BLaER1 treated with 17β-estradiol and CSF1 and Interleukin-3, amounts not matched to agents 10 nM and 100 nM (cell line): ENCODE results near the gene USP44.

Experiments used
- H3K27ac ChIP-seq, 11 experiments: shearing (Covaris generic); formaldehyde crosslinking; 2 replicates each; pipeline ENCODE4 v1.8.1; 2022
- H3K27me3 ChIP-seq, 11 experiments: shearing (Covaris generic); formaldehyde crosslinking; 2 replicates each; pipeline ENCODE4 v1.8.1; 2022
- H3K36me3 ChIP-seq, 11 experiments: shearing (Covaris generic); formaldehyde crosslinking; 2 replicates each; pipeline ENCODE4 v1.8.1; 2022
- H3K4me1 ChIP-seq, 10 experiments: shearing (Covaris generic); formaldehyde crosslinking; 2 replicates each; pipeline ENCODE4 v1.8.1; 2022
- H3K4me2 ChIP-seq, 11 experiments: shearing (Covaris generic); formaldehyde crosslinking; 2 replicates each; pipeline ENCODE4 v1.8.1; 2022
- H3K4me3 ChIP-seq, 10 experiments: shearing (Covaris generic); formaldehyde crosslinking; 2 replicates each; pipeline ENCODE4 v1.8.1; 2022
- H3K9ac ChIP-seq, 11 experiments: shearing (Covaris generic); formaldehyde crosslinking; 2 replicates each; pipeline ENCODE4 v1.8.1; 2022
- H3K9me3 ChIP-seq, 11 experiments: shearing (Covaris generic); formaldehyde crosslinking; replicated peaks in 1 of 11; 2 replicates each; pipeline ENCODE4 v1.8.1; 2022
- H4K20me1 ChIP-seq, 11 experiments: shearing (Covaris generic); formaldehyde crosslinking; 2 replicates each; pipeline ENCODE4 v1.8.1; 2022
- Cebpa-rat ChIP-seq, 11 experiments: shearing (Covaris generic); IDR thresholded peaks; 2 replicates each; pipeline ENCODE4 v1.8.1; 2022

The USP44 gene

GRCh38 chr12:95470300-95470699 is 81.0 kb downstream of the USP44 start:
- no peaks in the 10 kb centered on the region for H3K36me3 ChIP-seq
- H3K9me3 ChIP-seq, result no peaks in the 10 kb centered on the region
- TF ChIP-seq Cebpa-rat (IDR thresholded peaks at IDR 0.05), result no peak
- no peak overlapping the region for H3K9ac ChIP-seq
- peaks cover 0 to 12% (median 5%) of the 10 kb centered on the region in 11 experiments; a peak in 13 of 22 replicates for H4K20me1 ChIP-seq
- no peaks in the 10 kb centered on the region for H3K27me3 ChIP-seq
- no peak overlapping the region for H3K4me2 ChIP-seq
- no peak overlapping the region for H3K4me3 ChIP-seq
- H3K4me1 ChIP-seq, result peaks cover 11 to 20% (median 15%) of the 10 kb centered on the region in 10 experiments
- H3K27ac ChIP-seq, result no peak overlapping the region
